SH-SY5Y (cell line): ENCODE results near the gene GORASP1.

Source experiments
- GATA2 ChIP-seq: IDR thresholded peaks from 2 replicates; pipeline ENCODE4 v1.6.1; 2011; ENCODE audit warnings: mild to moderate bottlenecking, low read depth, low read length
- GATA3 ChIP-seq: IDR thresholded peaks from 2 replicates; pipeline ENCODE4 v1.6.1; 2011; ENCODE audit warnings: low read depth, mild to moderate bottlenecking, low read length, moderate library complexity

GORASP1 gene

GRCh38 chr3:39095778-39096177 lies 11.6 kb downstream of the GORASP1 start:
- TF ChIP-seq GATA2 (no peak), GATA3 (no peak)

- TF ChIP-seq GATA3 = no peak
- no peak for TF ChIP-seq GATA2
Measured at GRCh38 chr3:39094851-39095677, 12.4 kb downstream of the GORASP1 start.

- TF ChIP-seq GATA3 (no peak), GATA2 (no peak)
Measured at GRCh38 chr3:39090922-39091321, 16.5 kb downstream of the GORASP1 start.

GRCh38 chr3:39088889-39089288 lies 18.5 kb downstream of the GORASP1 start:
- TF ChIP-seq GATA3 (no peak), GATA2 (no peak)

- no peak for TF ChIP-seq GATA3
- TF ChIP-seq GATA2 = no peak
Measured at GRCh38 chr3:39088456-39088855, 19.0 kb downstream of the GORASP1 start.

GRCh38 chr3:39086144-39086543 lies 21.3 kb downstream of the GORASP1 start:
- TF ChIP-seq GATA2 (no peak), GATA3 (no peak)

GRCh38 chr3:39082666-39083313 lies 24.6 kb downstream of the GORASP1 start:
- no peak for TF ChIP-seq GATA3

GRCh38 chr3:39080026-39080425 lies 27.4 kb downstream of the GORASP1 start:
- TF ChIP-seq GATA2 (no peak), GATA3 (no peak)

GRCh38 chr3:39079530-39079929 lies 27.9 kb downstream of the GORASP1 start:
- TF ChIP-seq GATA2 = no peak
- no peak for TF ChIP-seq GATA3

- TF ChIP-seq GATA2 (no peak), GATA3 (no peak)
Measured at GRCh38 chr3:39075910-39076309, 31.5 kb downstream of the GORASP1 start.

GRCh38 chr3:39068556-39068955 lies 38.9 kb downstream of the GORASP1 start:
- TF ChIP-seq GATA3 = no peak
- TF ChIP-seq GATA2 = no peak

GRCh38 chr3:39067286-39067685 lies 40.1 kb downstream of the GORASP1 start:
- no peak for TF ChIP-seq GATA3
- TF ChIP-seq GATA2 = no peak

- no peak for TF ChIP-seq GATA3
- no peak for TF ChIP-seq GATA2
Measured at GRCh38 chr3:39065197-39065596, 42.2 kb downstream of the GORASP1 start.

- no peak for TF ChIP-seq GATA2
- no peak for TF ChIP-seq GATA3
Measured at GRCh38 chr3:39064646-39065045, 42.8 kb downstream of the GORASP1 start.

GRCh38 chr3:39063143-39063542 lies 44.3 kb downstream of the GORASP1 start:
- TF ChIP-seq GATA3 (no peak), GATA2 (no peak)

- TF ChIP-seq GATA2 (no peak), GATA3 (no peak)
Measured at GRCh38 chr3:39062180-39062579, 45.2 kb downstream of the GORASP1 start.
